Ovary (tissue), 9 donors: ENCODE data around the gene ARRB2. TPM values are rescaled to one million over a fixed set of nuclear protein-coding genes. Genes with fewer than 3 reads are reported as not detected.

Experiments used
- DNase-seq, 5 donors: peaks; one replicate each; pipeline ENCODE4 v3.0.0-alpha.2; 2019 to 2020
- H3K27ac ChIP-seq, 2 donors: fragments of 200-600 bp; one replicate each; pipeline versions ENCODE4 v1.5.1 to v1.8.0; 2019 to 2022
- H3K27me3 ChIP-seq: fragments of 200-600 bp; one replicate; pipeline ENCODE4 v1.8.0; 2022
- H3K36me3 ChIP-seq: fragments of 200-600 bp; sonication (generic); one replicate; pipeline ENCODE4 v1.5.1; 2019
- H3K4me1 ChIP-seq: one replicate; pipeline ENCODE4 v1.8.1; 2013; ENCODE audit warnings: mild to moderate bottlenecking, moderate library complexity; ENCODE audit not compliant: insufficient read depth
- H3K4me3 ChIP-seq: fragments of 200-600 bp; sonication (generic); one replicate; pipeline ENCODE4 v1.5.1; 2017
- H3K9me3 ChIP-seq, 2 donors: fragments of 200-600 bp in 1 of 2; sonication (generic) in 1 of 2; one replicate each; pipeline versions ENCODE4 v1.5.1 to v1.8.1; 2013 to 2019; ENCODE audit warnings: mild to moderate bottlenecking in 1 of 2, moderate library complexity in 1 of 2
- CTCF ChIP-seq, 3 donors: fragments of 450-650 bp in 2 of 3; fragments of 200-600 bp in 1 of 3; IDR thresholded peaks; one replicate each; pipeline versions ENCODE4 v1.5.1 to v1.8.0; 2016 to 2022; ENCODE audit warnings: antibody characterized with exemption in 3 of 3, mild to moderate bottlenecking in 1 of 3
- EP300 ChIP-seq: sonication (generic); formaldehyde crosslinking; IDR thresholded peaks from one replicate; pipeline ENCODE4 v1.6.1; 2017; ENCODE audit warnings: antibody characterized with exemption
- POLR2A ChIP-seq: fragments of 450-650 bp; IDR thresholded peaks from one replicate; pipeline ENCODE4 v1.6.1; 2017; ENCODE audit warnings: antibody characterized with exemption, mild to moderate bottlenecking, moderate library complexity
- WGBS, 3 donors: extraction: QIAGEN DNeasy Blood & Tissue Kit in 1 of 3; methylation state at CpG; one replicate each; pipeline versions ENCODE4 v1.1.5 to v1.1.7; 2013 to 2017; 5-methylcytosine and 5-hydroxymethylcytosine counted together
- intact Hi-C, 4 donors: fragments of 100-400 bp; cut with DNase I; formaldehyde crosslinking; loops; one replicate each; pipeline versions ENCODE4 v1.11.0 to v1.15.1; 2022 to 2023
- polyA plus RNA-seq, 2 donors: library from polyadenylated mRNA; stranded (reverse); fragments of 200-250 nt in 1 of 2; fragments of 350-450 nt in 1 of 2; fragmentation: Illumina TruSeq in 1 of 2; extraction: RNeasy Lipid Tissue Mini Kit (QIAGEN cat#74804) in 1 of 2; gene quantifications; one replicate each; pipeline ENCODE4 v1.2.3, GENCODE V29; 2013 to 2014
- total RNA-seq, 7 donors: library from RNA; depleted of rRNA in 2 of 7; stranded (reverse); fragments of >200 nt in 2 of 7; fragmentation: NEBNext Ultra II Directional in 3 of 7; extraction: Animal tissue kit (Norgen Biotek cat#: 25700) in 3 of 7; gene quantifications; one replicate each; pipeline versions ENCODE4 v1.1.0 to v1.2.4, GENCODE V29; 2016 to 2023
- donor health status: DM: no; HTN: no; CAD: no; lungs with moderate emphysema.
- donor health status: DM: no; HTN: no; CAD: no.
- donor health status: Bipolar disorder and iron deficiency.
- donor health status: DM: yes; HTN: yes; CAD: no.
- donor health status: DM: no; HTN: no; CAD: no.
- donor health status: DM: yes; HTN: yes; CAD: no.

ARRB2 gene
- total and polyA plus RNA-seq, 9 donors, result 13.4 to 40.6 (median 30.6) TPM

- H3K4me1 ChIP-seq, result peaks cover 3% of the 10 kb centered on the region
- H3K36me3 ChIP-seq, result no peaks in the 10 kb centered on the region
- H3K27ac ChIP-seq, result no peak overlapping the region
- H3K9me3 ChIP-seq, result no peaks in the 10 kb centered on the region
- WGBS, 3 donors, result 77 to 83% (median 78%) methylated on average over 11 of the region's 11 CpGs
- H3K27me3 ChIP-seq, result no peaks in the 10 kb centered on the region
- intact Hi-C loops, result no loop called here
- no peak overlapping the region for H3K4me3 ChIP-seq
- TF ChIP-seq EP300, result no peak
- no peak for TF ChIP-seq CTCF (IDR thresholded peaks at IDR 0.05)
- no peak for TF ChIP-seq POLR2A
- no peak for DNase-seq
Observed at GRCh38 chr17:4715063-4715744, 4.8 kb downstream of the ARRB2 start.

GRCh38 chr17:4716081-4716480, 5.6 kb downstream of the ARRB2 start:
- Histone ChIP-seq H3K27me3 (no peaks in the 10 kb centered on the region), H3K9me3 (no peaks in the 10 kb centered on the region), H3K4me1 (peaks cover under 1% of the 10 kb centered on the region), H3K4me3 (no peak overlapping the region), H3K36me3 (no peaks in the 10 kb centered on the region), H3K27ac (no peak overlapping the region)
- no peak for DNase-seq
- intact Hi-C loops, result no loop called here
- TF ChIP-seq EP300, result no peak
- no peak for TF ChIP-seq POLR2A
- TF ChIP-seq CTCF (IDR thresholded peaks at IDR 0.05), result no peak
- WGBS, 3 donors, result 95 to 97% (median 95%) methylated on average over 8 to 10 of the region's 10 CpGs

GRCh38 chr17:4717791-4718190, 7.4 kb downstream of the ARRB2 start:
- Histone ChIP-seq H3K27me3 (no peaks in the 10 kb centered on the region), H3K27ac (no peak overlapping the region), H3K36me3 (no peaks in the 10 kb centered on the region), H3K4me3 (no peak overlapping the region), H3K4me1 (no peaks in the 10 kb centered on the region), H3K9me3 (no peaks in the 10 kb centered on the region)
- TF ChIP-seq POLR2A (no peak), EP300 (no peak), CTCF (IDR thresholded peaks at IDR 0.05) (no peak)
- intact Hi-C loops, result no loop called here
- WGBS, 3 donors, result 87 to 92% (median 90%) methylated on average over 17 of the region's 17 CpGs
- no peak for DNase-seq

DNA sequence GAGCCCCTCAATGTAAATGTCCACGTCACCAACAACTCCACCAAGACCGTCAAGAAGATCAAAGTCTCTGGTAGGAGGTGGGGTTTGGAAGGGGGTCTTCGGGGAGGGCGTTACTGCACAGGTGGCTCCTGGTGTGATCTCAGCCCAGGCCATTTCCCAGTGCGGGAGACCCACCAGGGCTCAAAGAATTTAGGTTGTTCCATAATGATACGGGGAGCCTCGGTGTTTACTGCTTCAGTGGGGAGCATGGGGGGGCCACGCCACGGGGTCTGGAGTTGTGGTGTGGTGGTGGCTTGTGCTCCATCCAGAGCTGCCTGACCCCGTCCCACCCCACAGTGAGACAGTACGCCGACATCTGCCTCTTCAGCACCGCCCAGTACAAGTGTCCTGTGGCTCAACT, 7.8 kb downstream of the ARRB2 start:
- Histone ChIP-seq H3K27ac (no peak overlapping the region), H3K4me1 (no peaks in the 10 kb centered on the region), H3K36me3 (no peaks in the 10 kb centered on the region), H3K9me3 (no peaks in the 10 kb centered on the region), H3K27me3 (no peaks in the 10 kb centered on the region), H3K4me3 (no peak overlapping the region)
- TF ChIP-seq POLR2A (no peak), EP300 (no peak), CTCF (IDR thresholded peaks at IDR 0.05) (no peak)
- DNase-seq, result no peak
- 96 to 97% (median 96%) methylated on average over 13 of the region's 13 CpGs for WGBS, 3 donors
- intact Hi-C loops, result no loop called here
